ENCODE measurements around the gene OR2D2.

DNA sequence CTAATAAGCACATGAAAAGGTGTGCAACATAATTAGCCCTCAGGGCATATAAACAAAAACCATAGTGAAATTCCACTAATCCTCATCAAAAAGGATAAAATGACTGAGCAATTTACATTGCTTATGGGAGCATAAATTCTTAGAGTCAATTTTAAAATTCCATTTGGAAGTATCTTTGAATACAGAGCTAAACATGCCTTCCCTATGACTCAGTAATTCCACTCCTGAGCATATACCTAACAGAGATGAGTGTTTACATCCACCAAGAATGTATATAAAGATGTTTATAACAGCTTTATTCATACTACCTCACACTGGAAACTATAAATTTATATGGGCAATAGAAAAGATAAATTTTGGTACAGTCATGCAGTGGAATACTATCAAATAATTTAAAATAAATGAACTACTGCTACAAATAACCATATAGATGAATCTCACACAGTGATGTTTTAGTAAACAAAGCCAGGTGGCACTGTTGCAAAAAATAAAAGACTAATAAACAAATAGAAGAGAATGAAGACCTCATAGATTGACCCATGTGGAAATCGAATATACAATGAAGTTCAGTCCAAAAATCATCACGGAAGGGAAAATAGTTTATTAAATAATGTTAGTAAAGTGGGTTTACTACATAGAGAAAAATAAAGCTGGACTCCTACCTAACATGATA, 8.2 kb upstream of the OR2D2 start:
- TF ChIP-seq, protein P1, sequence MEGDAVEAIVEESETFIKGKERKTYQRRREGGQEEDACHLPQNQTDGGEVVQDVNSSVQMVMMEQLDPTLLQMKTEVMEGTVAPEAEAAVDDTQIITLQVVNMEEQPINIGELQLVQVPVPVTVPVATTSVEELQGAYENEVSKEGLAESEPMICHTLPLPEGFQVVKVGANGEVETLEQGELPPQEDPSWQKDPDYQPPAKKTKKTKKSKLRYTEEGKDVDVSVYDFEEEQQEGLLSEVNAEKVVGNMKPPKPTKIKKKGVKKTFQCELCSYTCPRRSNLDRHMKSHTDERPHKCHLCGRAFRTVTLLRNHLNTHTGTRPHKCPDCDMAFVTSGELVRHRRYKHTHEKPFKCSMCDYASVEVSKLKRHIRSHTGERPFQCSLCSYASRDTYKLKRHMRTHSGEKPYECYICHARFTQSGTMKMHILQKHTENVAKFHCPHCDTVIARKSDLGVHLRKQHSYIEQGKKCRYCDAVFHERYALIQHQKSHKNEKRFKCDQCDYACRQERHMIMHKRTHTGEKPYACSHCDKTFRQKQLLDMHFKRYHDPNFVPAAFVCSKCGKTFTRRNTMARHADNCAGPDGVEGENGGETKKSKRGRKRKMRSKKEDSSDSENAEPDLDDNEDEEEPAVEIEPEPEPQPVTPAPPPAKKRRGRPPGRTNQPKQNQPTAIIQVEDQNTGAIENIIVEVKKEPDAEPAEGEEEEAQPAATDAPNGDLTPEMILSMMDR (conservative IDR thresholded peaks at IDR 0.05; ENCODE audit: low read depth, low read length), result peak; percentile 43; the same call in 1 of the 2 replicates
- no peak for TF ChIP-seq EZH2 (IDR thresholded peaks at IDR 0.05; ENCODE audit: low read length, unreplicated experiment)
